Endothelial cell of umbilical vein (primary cell): ENCODE measurements around the gene TSR3. TPM values are rescaled to one million over a fixed set of nuclear protein-coding genes. Genes with fewer than 3 reads are reported as not detected.

Experiments
- BruUV-seq: library from RNA; stranded (reverse); fragments of 400-500 nt; replicated peaks from 2 replicates; lab custom pipeline; 2021; lab: Mats Ljungman, UMichigan
- CTCF ChIA-PET: fragments of 300-600, 350-600 bp; sonication (Branson Sonifier 250); formaldehyde crosslinking; loops from one replicate; lab custom pipeline; 2021; ENCODE audit warnings: antibody characterized with exemption, inconsistent platforms; lab: Charles Lee
- POLR2A ChIA-PET: fragments of 300-600, 350-600 bp; sonication (Branson Sonifier 250); formaldehyde crosslinking; loops from one replicate; lab custom pipeline; 2021; ENCODE audit warnings: antibody characterized with exemption, inconsistent platforms; lab: Charles Lee
- DNase-seq: peaks from one replicate; pipeline ENCODE4 v3.0.0-alpha.2; 2011; ENCODE audit warnings: low read depth, low spot score
- FAIRE-seq: peaks from 2 replicates; lab custom pipeline; 2011; peaks lifted over from hg19 to GRCh38; lab: Jason Lieb, UNC
- H2AFZ ChIP-seq: 2 replicates; pipeline ENCODE4 v1.6.0; 2012; ENCODE audit warnings: low read depth, low read length, control low read depth, inconsistent platforms
- H3K27ac ChIP-seq: 2 replicates; pipeline ENCODE4 v1.5.1; 2011; ENCODE audit warnings: low read depth, mild to moderate bottlenecking, control low read depth, low read length, moderate library complexity; ENCODE audit not compliant: insufficient read depth
- H3K27me3 ChIP-seq, 2 experiments: 2 replicates each; pipeline versions ENCODE4 v1.6.0 to v1.6.1; 2011; ENCODE audit warnings: low read length in 2 of 2, mixed read lengths in 1 of 2; ENCODE audit not compliant: control insufficient read depth in 2 of 2, insufficient read depth in 2 of 2
- H3K36me3 ChIP-seq, 2 experiments: 2 replicates in 1 of 2; 3 replicates in 1 of 2; pipeline ENCODE4 v1.5.1; 2011; ENCODE audit warnings: low read length in 2 of 2, mild to moderate bottlenecking in 1 of 2, moderate library complexity in 1 of 2; ENCODE audit not compliant: control insufficient read depth in 2 of 2, insufficient read depth in 2 of 2; ENCODE audit errors: extremely low read depth in 1 of 2
- H3K4me1 ChIP-seq: 3 replicates; pipeline ENCODE4 v1.5.1; 2011; ENCODE audit warnings: mild to moderate bottlenecking, low read length; ENCODE audit not compliant: control insufficient read depth, insufficient read depth; ENCODE audit errors: extremely low read depth
- H3K4me2 ChIP-seq: 2 replicates; pipeline ENCODE4 v1.6.1; 2011; ENCODE audit warnings: low read length, control low read depth, mixed read lengths; ENCODE audit not compliant: insufficient read depth
- H3K4me3 ChIP-seq, 3 experiments: fragments of 200-600 bp in 1 of 3; sonication (generic), shearing (Covaris generic) in 1 of 3; replicated peaks in 1 of 3; 2 replicates each; pipeline ENCODE4 v1.5.1; 2011 to 2016; ENCODE audit warnings: control low read depth in 3 of 3, low read length in 3 of 3, mild to moderate bottlenecking in 2 of 3, inconsistent platforms in 1 of 3, low read depth in 1 of 3, moderate library complexity in 1 of 3; ENCODE audit not compliant: insufficient read depth in 1 of 3
- H3K79me2 ChIP-seq: 2 replicates; pipeline ENCODE4 v1.6.0; 2012; ENCODE audit warnings: low read length, inconsistent platforms; ENCODE audit not compliant: control insufficient read depth, insufficient read depth
- H3K9ac ChIP-seq: replicated peaks from 2 replicates; pipeline ENCODE3; 2011; ENCODE audit warnings: low read length, control low read depth; ENCODE audit not compliant: insufficient read depth; ENCODE audit errors: extremely low read depth
- H3K9me1 ChIP-seq: replicated peaks from 3 replicates; pipeline ENCODE4 v1.6.0; 2011; ENCODE audit warnings: mild to moderate bottlenecking, low read length; ENCODE audit not compliant: control insufficient read depth, insufficient read depth; ENCODE audit errors: extremely low read depth
- H3K9me3 ChIP-seq: replicated peaks from 2 replicates; pipeline ENCODE4 v1.5.1; 2012; ENCODE audit warnings: low read length, inconsistent platforms; ENCODE audit not compliant: control insufficient read depth, insufficient read depth
- H4K20me1 ChIP-seq: replicated peaks from 2 replicates; pipeline ENCODE3; 2011; ENCODE audit warnings: mild to moderate bottlenecking, low read length; ENCODE audit not compliant: control insufficient read depth, insufficient read depth; ENCODE audit errors: extremely low read depth
- EZH2 ChIP-seq: IDR thresholded peaks from 2 replicates; pipeline ENCODE4 v1.6.1; 2012; ENCODE audit warnings: borderline replicate concordance, low read depth, mild to moderate bottlenecking, moderate library complexity, low read length, inconsistent platforms; ENCODE audit not compliant: severe bottlenecking
- FOS ChIP-seq: IDR thresholded peaks from 2 replicates; pipeline ENCODE4 v1.6.1; 2011; ENCODE audit warnings: mild to moderate bottlenecking, low read length, moderate library complexity, borderline replicate concordance; ENCODE audit not compliant: insufficient read depth
- GATA2 ChIP-seq: IDR thresholded peaks from 2 replicates; pipeline ENCODE4 v1.7.0; 2011; ENCODE audit warnings: low read depth, mild to moderate bottlenecking, moderate library complexity, mixed read lengths, low read length; ENCODE audit not compliant: insufficient read length, insufficient read depth
- JUN ChIP-seq: IDR thresholded peaks from 2 replicates; pipeline ENCODE4 v1.6.1; 2011; ENCODE audit warnings: borderline replicate concordance, low read depth; ENCODE audit not compliant: insufficient read length, insufficient read depth
- MYC ChIP-seq: IDR thresholded peaks from one replicate; pipeline ENCODE4 v1.6.1; 2011; ENCODE audit warnings: mild to moderate bottlenecking, low read depth, low read length
- POLR2A ChIP-seq: IDR thresholded peaks from 2 replicates; pipeline ENCODE4 v1.6.1; 2012; ENCODE audit warnings: low read depth, mild to moderate bottlenecking, control low read depth, low read length
- POLR2AphosphoS5 ChIP-seq: IDR thresholded peaks from 2 replicates; pipeline ENCODE4 v1.6.1; 2012; ENCODE audit warnings: low read depth, mild to moderate bottlenecking, control low read depth, low read length, moderate library complexity; ENCODE audit not compliant: insufficient read depth
- dilution Hi-C: fragments of 300-500 bp; cut with MboI; formaldehyde crosslinking; loops from one replicate; pipeline ENCODE4 v1.15.0; 2019; ENCODE audit warnings: low sequenced_read_pairs; ENCODE audit not compliant: extremely low pct_ligation_motif_present
- intact Hi-C: fragments of 100-400 bp; cut with micrococcal nuclease; formaldehyde crosslinking; loops from one replicate; pipeline ENCODE4 v1.10.0; 2022
- polyA plus RNA-seq, 4 experiments: library from polyadenylated mRNA; depleted of rRNA in 3 of 4; stranded (reverse) in 3 of 4; unstranded in 1 of 4; fragments of >200 nt; gene quantifications; 2 replicates each; pipeline versions ENCODE4 v1.2.1 to v1.2.3, GENCODE V29; 2011 to 2012; ENCODE audit warnings: missing spikeins in 1 of 4
- total RNA-seq: library from RNA; stranded (reverse); gene quantifications from 2 replicates; pipeline ENCODE4 v1.2.3, GENCODE V29; 2021
- TF ChIP-seq, protein P1 (sequence below): IDR thresholded peaks from 2 replicates; pipeline ENCODE4 v1.6.1; 2011; ENCODE audit not compliant: insufficient read depth, insufficient read length
- TF ChIP-seq, protein P2 (sequence below), 2 donors: IDR thresholded peaks; 1 replicate in 1 of 2; 2 replicates in 1 of 2; pipeline ENCODE4 v1.5.1; 2011; ENCODE audit warnings: low read length in 2 of 2, mild to moderate bottlenecking in 2 of 2, moderate library complexity in 2 of 2, control low read depth in 1 of 2, inconsistent platforms in 1 of 2, low read depth in 1 of 2; ENCODE audit not compliant: insufficient read depth in 1 of 2; ENCODE audit errors: extremely low read depth in 1 of 2

Gene TSR3
- total and polyA plus RNA-seq, 2 donors (not counting 3 experiments of a cell fraction or from before 2014, with no cell fraction given): 65.4 to 82.7 TPM

DNA sequence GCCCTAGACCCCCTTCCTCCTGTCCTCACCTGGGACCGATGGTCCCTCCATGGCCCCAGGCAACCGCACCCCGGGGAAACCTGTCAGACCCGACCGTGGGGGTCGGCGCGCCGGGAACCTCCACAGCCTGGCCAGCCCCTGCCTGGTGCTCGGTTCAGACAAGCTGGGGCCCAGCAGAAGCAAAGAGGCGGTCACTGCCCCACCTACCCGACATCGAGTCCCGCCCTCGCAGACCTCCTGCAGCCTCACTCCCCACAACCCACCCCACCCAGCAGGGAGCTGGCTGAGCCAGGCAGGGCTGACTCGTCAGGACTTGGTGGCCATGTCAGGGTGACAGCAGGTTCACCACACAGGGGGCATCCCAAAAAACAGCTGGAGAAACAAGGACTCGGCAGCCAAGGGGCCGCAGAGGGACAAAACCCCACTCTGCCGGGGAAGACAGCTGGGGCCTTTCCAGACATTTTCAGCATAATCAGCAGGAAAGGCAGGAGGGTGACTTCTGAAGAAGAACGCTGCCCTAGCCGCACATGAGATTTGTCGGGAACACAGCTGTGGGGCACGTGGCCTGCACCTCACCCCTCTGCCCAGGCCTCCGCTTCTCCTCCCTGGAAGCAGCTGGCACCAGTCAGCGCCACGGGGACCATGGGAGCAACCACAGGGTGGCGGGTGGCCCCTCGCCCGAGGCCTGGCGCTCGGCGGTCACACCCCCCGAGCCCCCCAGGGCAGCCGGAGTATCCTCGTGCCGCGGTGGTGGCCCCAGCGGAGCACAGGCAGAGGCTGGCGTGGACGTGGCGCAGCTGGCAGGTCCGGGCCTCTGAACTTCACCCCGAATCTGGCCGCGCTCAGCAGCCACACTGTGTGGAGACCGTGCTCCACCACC lies 23.0 kb upstream of the TSR3 start:
- no peaks in the 10 kb centered on the region for H3K9me3 ChIP-seq
- DNase-seq (no peak), FAIRE-seq (no peak)
- no peaks in the 10 kb centered on the region for H3K27me3 ChIP-seq
- CTCF ChIA-PET: interaction anchor here (1.9 kb wide), 1 partner anchor 10 kb away, joined by 13 read pairs; no protein-coding TSS in a partner anchor
- BruUV-seq: no TSS peak
- no peak overlapping the region for H3K27ac ChIP-seq
- dilution Hi-C loops: no loop called here
- POLR2A ChIA-PET: no interaction called here
- intact Hi-C loops: loop anchor here (5.0 kb wide), 1 partner anchor 333 kb away; the partner anchor contains the start of gene MAPK8IP3
- TF ChIP-seq POLR2A (no peak), POLR2AphosphoS5 (no peak), GATA2 (no peak), JUN (no peak), FOS (no peak), EZH2 (no peak), MYC (no peak)
- TF ChIP-seq, protein P1, sequence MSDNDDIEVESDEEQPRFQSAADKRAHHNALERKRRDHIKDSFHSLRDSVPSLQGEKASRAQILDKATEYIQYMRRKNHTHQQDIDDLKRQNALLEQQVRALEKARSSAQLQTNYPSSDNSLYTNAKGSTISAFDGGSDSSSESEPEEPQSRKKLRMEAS: no peak
- TF ChIP-seq, protein P2, sequence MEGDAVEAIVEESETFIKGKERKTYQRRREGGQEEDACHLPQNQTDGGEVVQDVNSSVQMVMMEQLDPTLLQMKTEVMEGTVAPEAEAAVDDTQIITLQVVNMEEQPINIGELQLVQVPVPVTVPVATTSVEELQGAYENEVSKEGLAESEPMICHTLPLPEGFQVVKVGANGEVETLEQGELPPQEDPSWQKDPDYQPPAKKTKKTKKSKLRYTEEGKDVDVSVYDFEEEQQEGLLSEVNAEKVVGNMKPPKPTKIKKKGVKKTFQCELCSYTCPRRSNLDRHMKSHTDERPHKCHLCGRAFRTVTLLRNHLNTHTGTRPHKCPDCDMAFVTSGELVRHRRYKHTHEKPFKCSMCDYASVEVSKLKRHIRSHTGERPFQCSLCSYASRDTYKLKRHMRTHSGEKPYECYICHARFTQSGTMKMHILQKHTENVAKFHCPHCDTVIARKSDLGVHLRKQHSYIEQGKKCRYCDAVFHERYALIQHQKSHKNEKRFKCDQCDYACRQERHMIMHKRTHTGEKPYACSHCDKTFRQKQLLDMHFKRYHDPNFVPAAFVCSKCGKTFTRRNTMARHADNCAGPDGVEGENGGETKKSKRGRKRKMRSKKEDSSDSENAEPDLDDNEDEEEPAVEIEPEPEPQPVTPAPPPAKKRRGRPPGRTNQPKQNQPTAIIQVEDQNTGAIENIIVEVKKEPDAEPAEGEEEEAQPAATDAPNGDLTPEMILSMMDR (IDR thresholded peaks at IDR 0.05; ENCODE audit: extremely low read depth in 1 of 2, insufficient read depth in 1 of 2, low read depth in 1 of 2, low read length in 2 of 2): no peak
- H2AFZ ChIP-seq: no peak overlapping the region
- no peaks in the 10 kb centered on the region for H4K20me1 ChIP-seq
- H3K79me2 ChIP-seq: peaks cover 24% of the 10 kb centered on the region
- no peak overlapping the region for H3K4me3 ChIP-seq
- no peaks in the 10 kb centered on the region for H3K9me1 ChIP-seq
- peaks cover 0 to 3% of the 10 kb centered on the region in 2 experiments for H3K36me3 ChIP-seq
- peaks cover 12% of the 10 kb centered on the region for H3K4me1 ChIP-seq
- no peak overlapping the region for H3K4me2 ChIP-seq
- H3K9ac ChIP-seq: no peak overlapping the region
